Fibroblast of pulmonary artery (primary cell): Measurements from ENCODE around the gene CAV1.

Experiments
- DNase-seq: peaks from one replicate; pipeline ENCODE4 v3.0.0-alpha.2; 2010; ENCODE audit warnings: low read depth
- H3K4me3 ChIP-seq: replicated peaks from 2 replicates; pipeline ENCODE4 v1.5.1; 2011; ENCODE audit warnings: low read depth, mild to moderate bottlenecking, control low read depth, low read length, moderate library complexity
- CTCF ChIP-seq: IDR thresholded peaks from 2 replicates; pipeline ENCODE4 v1.5.1; 2011; ENCODE audit warnings: mild to moderate bottlenecking, control low read depth, low read length, inconsistent platforms; ENCODE audit errors: missing control alignments

The CAV1 gene

GRCh38 chr7:116610721-116611120, 85.9 kb downstream of the CAV1 start:
- no peak for DNase-seq
- no peak for TF ChIP-seq CTCF
- no peak overlapping the region for H3K4me3 ChIP-seq
